Measurements from ENCODE around the gene PDE4B. TPM values are rescaled to one million over a fixed set of nuclear protein-coding genes. Genes with fewer than 3 reads are reported as not detected.

PDE4B gene
- total RNA-seq, 2 experiments from 2014 or later, result 2.4 to 3.1 TPM

- no peak for TF ChIP-seq EZH2phosphoT487 (IDR thresholded peaks at IDR 0.05; ENCODE audit: borderline replicate concordance, low read depth, low read length)
- TF ChIP-seq, protein P1, sequence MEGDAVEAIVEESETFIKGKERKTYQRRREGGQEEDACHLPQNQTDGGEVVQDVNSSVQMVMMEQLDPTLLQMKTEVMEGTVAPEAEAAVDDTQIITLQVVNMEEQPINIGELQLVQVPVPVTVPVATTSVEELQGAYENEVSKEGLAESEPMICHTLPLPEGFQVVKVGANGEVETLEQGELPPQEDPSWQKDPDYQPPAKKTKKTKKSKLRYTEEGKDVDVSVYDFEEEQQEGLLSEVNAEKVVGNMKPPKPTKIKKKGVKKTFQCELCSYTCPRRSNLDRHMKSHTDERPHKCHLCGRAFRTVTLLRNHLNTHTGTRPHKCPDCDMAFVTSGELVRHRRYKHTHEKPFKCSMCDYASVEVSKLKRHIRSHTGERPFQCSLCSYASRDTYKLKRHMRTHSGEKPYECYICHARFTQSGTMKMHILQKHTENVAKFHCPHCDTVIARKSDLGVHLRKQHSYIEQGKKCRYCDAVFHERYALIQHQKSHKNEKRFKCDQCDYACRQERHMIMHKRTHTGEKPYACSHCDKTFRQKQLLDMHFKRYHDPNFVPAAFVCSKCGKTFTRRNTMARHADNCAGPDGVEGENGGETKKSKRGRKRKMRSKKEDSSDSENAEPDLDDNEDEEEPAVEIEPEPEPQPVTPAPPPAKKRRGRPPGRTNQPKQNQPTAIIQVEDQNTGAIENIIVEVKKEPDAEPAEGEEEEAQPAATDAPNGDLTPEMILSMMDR (conservative IDR thresholded peaks at IDR 0.05; ENCODE audit: low read length), result no peak
- H3K4me2 ChIP-seq (ENCODE audit: low read length), result no peak overlapping the region
These were observed 533.1 kb downstream of the PDE4B start for GRCh38 chr1:66325594-66326380.

DNA sequence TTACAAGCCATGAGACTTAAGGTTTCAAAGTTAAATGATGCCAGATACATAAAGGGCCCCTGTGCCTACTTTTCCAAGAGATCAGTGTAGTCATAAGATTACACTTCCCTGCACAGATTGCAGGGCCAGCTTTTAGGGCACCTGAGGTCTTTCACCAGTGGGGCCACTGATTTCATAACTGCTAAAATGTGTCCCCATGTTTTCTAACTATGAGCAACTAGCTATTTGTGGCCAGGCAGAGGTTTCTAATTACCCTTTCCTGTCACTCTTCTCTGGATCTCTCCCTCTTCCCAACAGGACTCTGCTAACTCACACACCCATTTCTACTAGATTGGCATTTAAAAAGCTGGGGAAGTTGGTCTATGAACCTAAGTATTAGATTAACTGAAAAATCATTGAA lies 534.2 kb downstream of the PDE4B start:
- Histone ChIP-seq H3K9me2 (ENCODE audit: insufficient read depth, low read length) (no peaks in the 10 kb centered on the region), H2AFZ (ENCODE audit: low read length) (no peak overlapping the region), H4K20me1 (ENCODE audit: insufficient read depth, low read length) (no peaks in the 10 kb centered on the region), H3K4me1 (ENCODE audit: insufficient read depth, low read length, poor library complexity, severe bottlenecking) (peaks cover 38% of the 10 kb centered on the region), H3K9me3 (ENCODE audit: low read length) (no peaks in the 10 kb centered on the region), H3K27ac (ENCODE audit: low read depth, low read length, poor library complexity, severe bottlenecking) (no peak overlapping the region), H3K36me3 (ENCODE audit: insufficient read depth, low read length) (no peaks in the 10 kb centered on the region), H3K79me2 (ENCODE audit: insufficient read depth, low read depth, low read length) (no peaks in the 10 kb centered on the region), H3K4me3 (ENCODE audit: low read depth, low read length, poor library complexity, severe bottlenecking) (no peak overlapping the region), H3K4me2 (ENCODE audit: low read length) (no peak overlapping the region)
- intact Hi-C loops (cut with micrococcal nuclease; ENCODE audit: unreplicated experiment), result no loop called here
- POLR2A ChIA-PET, result interaction anchor here (0.6 to 3.1 kb wide), 4 partner anchors 22 to 119 kb away, joined by 3 to 13 read pairs (median 4); no protein-coding TSS in a partner anchor
- BruUV-seq (replicated peaks), result no TSS peak
- TF ChIP-seq, protein P1 (conservative IDR thresholded peaks at IDR 0.05; ENCODE audit: low read length), result no peak
- no peak for TF ChIP-seq EZH2phosphoT487 (IDR thresholded peaks at IDR 0.05; ENCODE audit: borderline replicate concordance, low read depth, low read length)
- DNase-seq (ENCODE audit: low spot score), result no peak
- CTCF ChIA-PET (ENCODE audit: unreplicated experiment), result no interaction called here

More at GRCh38 chr1:66325594-66326380, 533.1 kb downstream of the PDE4B start:
- Histone ChIP-seq H3K79me2 (ENCODE audit: insufficient read depth, low read depth, low read length) (no peaks in the 10 kb centered on the region), H2AFZ (ENCODE audit: low read length) (no peak overlapping the region), H3K4me3 (ENCODE audit: low read depth, low read length, poor library complexity, severe bottlenecking) (no peak overlapping the region), H3K36me3 (ENCODE audit: insufficient read depth, low read length) (no peaks in the 10 kb centered on the region), H3K9me2 (ENCODE audit: insufficient read depth, low read length) (no peaks in the 10 kb centered on the region), H3K27ac (ENCODE audit: low read depth, low read length, poor library complexity, severe bottlenecking) (no peak overlapping the region), H3K4me1 (ENCODE audit: insufficient read depth, low read length, poor library complexity, severe bottlenecking) (peaks cover 27% of the 10 kb centered on the region), H4K20me1 (ENCODE audit: insufficient read depth, low read length) (no peaks in the 10 kb centered on the region), H3K9me3 (ENCODE audit: low read length) (no peaks in the 10 kb centered on the region)
- no TSS peak for BruUV-seq (replicated peaks)
- intact Hi-C loops (cut with micrococcal nuclease; ENCODE audit: unreplicated experiment), result no loop called here
- CTCF ChIA-PET (ENCODE audit: unreplicated experiment), result no interaction called here
- no peak for DNase-seq (ENCODE audit: low spot score)
- POLR2A ChIA-PET, result interaction anchor here (0.7 to 3.1 kb wide), 5 partner anchors 9 to 434 kb away, joined by 3 to 13 read pairs (median 3); no protein-coding TSS in a partner anchor

- no peak overlapping the region for H3K4me2 ChIP-seq (ENCODE audit: low read length)
- no peak overlapping the region for H2AFZ ChIP-seq (ENCODE audit: low read length)
- CTCF ChIA-PET (ENCODE audit: unreplicated experiment), result no interaction called here
- H3K79me2 ChIP-seq (ENCODE audit: insufficient read depth, low read depth, low read length), result peaks cover 3% of the 10 kb centered on the region; the same call in 1 of the 2 replicates
- POLR2A ChIA-PET, result interaction anchor here (0.6 to 3.1 kb wide), 5 partner anchors 22 to 118 kb away, joined by 3 to 13 read pairs (median 3); no protein-coding TSS in a partner anchor
- no peaks in the 10 kb centered on the region for H3K36me3 ChIP-seq (ENCODE audit: insufficient read depth, low read length)
- BruUV-seq (replicated peaks), result no TSS peak
- TF ChIP-seq EZH2phosphoT487 (IDR thresholded peaks at IDR 0.05; ENCODE audit: borderline replicate concordance, low read depth, low read length), result no peak
- TF ChIP-seq, protein P1 (conservative IDR thresholded peaks at IDR 0.05; ENCODE audit: low read length), result no peak
- no peak for DNase-seq (ENCODE audit: low spot score)
- H4K20me1 ChIP-seq (ENCODE audit: insufficient read depth, low read length), result no peaks in the 10 kb centered on the region
- no peak overlapping the region for H3K4me3 ChIP-seq (ENCODE audit: low read depth, low read length, poor library complexity, severe bottlenecking)
- H3K4me1 ChIP-seq (ENCODE audit: insufficient read depth, low read length, poor library complexity, severe bottlenecking), result peaks cover 39% of the 10 kb centered on the region
- H3K9me3 ChIP-seq (ENCODE audit: low read length), result no peaks in the 10 kb centered on the region
- no peak overlapping the region for H3K27ac ChIP-seq (ENCODE audit: low read depth, low read length, poor library complexity, severe bottlenecking)
- intact Hi-C loops (cut with micrococcal nuclease; ENCODE audit: unreplicated experiment), result no loop called here
- H3K9me2 ChIP-seq (ENCODE audit: insufficient read depth, low read length), result no peaks in the 10 kb centered on the region
These were observed 534.9 kb downstream of the PDE4B start for GRCh38 chr1:66327588-66327987.
